ENCODE results near the gene GDF3.
"Not testable (repeated sequence)": the region's sequence is repeated elsewhere in the genome, so short reads cannot be mapped to it uniquely, and the experiment has no call there.

The GDF3 gene

DNA sequence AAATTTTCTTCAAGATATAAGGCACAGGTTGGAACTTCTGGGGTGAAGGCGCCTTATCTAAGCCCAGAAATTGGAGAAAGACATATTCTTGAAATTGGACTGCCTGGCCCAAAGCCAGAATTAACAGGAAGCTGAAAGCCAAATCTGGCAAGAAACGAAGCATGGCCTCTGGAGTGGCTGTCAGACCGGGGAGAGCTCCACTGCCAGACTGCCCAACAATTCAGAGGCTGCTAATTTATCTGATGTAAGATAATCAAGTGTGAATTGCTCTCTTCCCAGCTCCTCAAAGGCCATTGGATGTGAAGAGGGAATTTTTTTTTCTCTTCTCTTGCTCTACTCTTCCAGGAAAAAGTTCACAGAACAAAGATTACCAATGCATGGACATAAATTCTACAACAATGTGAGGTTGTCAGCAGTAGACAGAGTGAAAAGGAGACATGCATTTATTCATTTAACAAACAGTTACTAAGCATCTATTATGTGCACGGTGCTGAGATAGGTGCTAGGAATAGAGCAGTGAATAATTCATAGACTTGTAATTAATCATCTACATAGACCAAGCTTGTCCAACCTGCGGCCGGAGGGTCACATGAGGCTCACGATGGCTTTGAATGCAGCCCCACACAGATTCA is at the start of gene GDF3:
TSS of gene GDF3 (minus strand) at position 210 of the 632 bp plus-strand sequence. CDS start at position 163, 47 bp downstream.
- 0 out of 22 replicates have a peak within 1 kb of the TSS, but pooled peaks of 1 of the 11 experiments have one; percentile 24 for H3K9ac ChIP-seq
- H3K4me2 ChIP-seq, result peak within 1 kb of the TSS; percentile 39 to 77 (median 61)
- no peak within 1 kb of the TSS for H3K27ac ChIP-seq

DNA sequence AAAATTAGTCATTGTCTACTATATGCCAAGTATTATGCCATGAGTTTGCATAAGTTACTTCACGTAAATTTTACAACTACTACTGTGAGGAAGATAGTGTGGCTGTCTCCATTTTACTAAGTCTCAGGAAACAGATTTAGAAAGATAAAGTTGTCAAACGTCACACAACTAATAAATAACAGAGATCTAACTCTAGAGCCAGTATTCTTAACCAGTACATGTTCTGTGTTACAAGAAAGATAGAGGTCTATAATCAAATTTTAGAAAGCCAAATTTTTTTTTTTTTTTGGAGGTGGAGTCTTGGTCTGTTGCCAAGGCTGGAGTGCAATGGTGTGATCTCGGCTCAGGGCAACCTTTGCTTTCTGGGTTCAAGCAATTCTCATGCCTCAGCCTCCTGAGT is 37.4 kb upstream of the GDF3 start:
- H3K9ac ChIP-seq, result no peak overlapping the region
- no peaks in the 10 kb centered on the region for H3K27me3 ChIP-seq
- H3K9me3 ChIP-seq (replicated peaks in 1 of 11), result no peaks in the 10 kb centered on the region
- no peaks in the 10 kb centered on the region for H3K36me3 ChIP-seq
- H3K4me3 ChIP-seq, result no peak overlapping the region
- no peak for TF ChIP-seq Cebpa-rat (IDR thresholded peaks at IDR 0.05)
- H3K4me1 ChIP-seq, result no peaks in the 10 kb centered on the region
- H4K20me1 ChIP-seq, result no peaks in the 10 kb centered on the region
- H3K4me2 ChIP-seq, result no peak overlapping the region
- no peak overlapping the region for H3K27ac ChIP-seq

More for the DNA sequence above, at the start of gene GDF3:
- H4K20me1 ChIP-seq, result no peaks in the 10 kb centered on the region
- H3K4me3 ChIP-seq, result peak within 1 kb of the TSS in 2 of 10 experiments; percentile 10 to 12; a peak in 3 of 20 replicates
- H3K4me1 ChIP-seq, result peaks cover 15 to 30% (median 19%) of the 10 kb centered on the region in 10 experiments
- no peak for TF ChIP-seq Cebpa-rat (IDR thresholded peaks at IDR 0.05)
- no peaks in the 10 kb centered on the region for H3K36me3 ChIP-seq
- no peaks in the 10 kb centered on the region for H3K9me3 ChIP-seq (replicated peaks in 1 of 11)
- H3K27me3 ChIP-seq, result no peaks in the 10 kb centered on the region

DNA sequence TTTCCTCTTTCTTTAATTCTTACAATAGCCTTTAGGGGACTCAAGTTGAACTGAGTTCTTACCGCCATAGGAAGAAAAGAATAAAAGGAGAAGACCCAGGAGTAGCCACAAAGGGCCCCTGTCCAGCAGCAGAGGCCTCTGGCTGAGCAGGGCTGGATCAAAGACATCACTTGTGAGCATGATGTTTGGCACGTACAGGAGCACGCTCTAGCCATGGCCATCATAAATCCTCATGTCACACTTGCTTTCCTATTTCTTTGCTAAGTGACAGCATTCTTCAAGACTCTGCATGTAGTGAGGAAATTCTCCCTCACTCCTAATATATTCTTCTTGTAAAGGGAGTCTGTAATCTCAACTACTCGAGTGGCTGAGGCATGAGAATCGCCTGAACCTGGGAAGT is 35.9 kb upstream of the GDF3 start:
- Histone ChIP-seq H4K20me1 (no peaks in the 10 kb centered on the region), H3K4me3 (no peak overlapping the region), H3K36me3 (no peaks in the 10 kb centered on the region), H3K27me3 (no peaks in the 10 kb centered on the region), H3K4me1 (no peaks in the 10 kb centered on the region), H3K27ac (no peak overlapping the region), H3K9ac (no peak overlapping the region), H3K4me2 (no peak overlapping the region), H3K9me3 (replicated peaks in 1 of 11) (no peaks in the 10 kb centered on the region)
- no peak for TF ChIP-seq Cebpa-rat (IDR thresholded peaks at IDR 0.05)

- not testable (repeated sequence) for H3K4me1 ChIP-seq; H3K9ac ChIP-seq; H3K27me3 ChIP-seq; H3K9me3 ChIP-seq (replicated peaks in 1 of 11); H3K4me3 ChIP-seq; H4K20me1 ChIP-seq; H3K36me3 ChIP-seq; H3K4me2 ChIP-seq; H3K27ac ChIP-seq
These were observed 35.4 kb upstream of the GDF3 start for GRCh38 chr12:7730984-7731383.

GRCh38 chr12:7729746-7730145 is 34.2 kb upstream of the GDF3 start:
- no peaks in the 10 kb centered on the region for H3K4me1 ChIP-seq
- H3K27ac ChIP-seq, result no peak overlapping the region
- H3K36me3 ChIP-seq, result no peaks in the 10 kb centered on the region
- no peak overlapping the region for H3K9ac ChIP-seq
- H3K9me3 ChIP-seq (replicated peaks in 1 of 11), result no peaks in the 10 kb centered on the region
- no peaks in the 10 kb centered on the region for H4K20me1 ChIP-seq
- H3K4me2 ChIP-seq, result no peak overlapping the region
- TF ChIP-seq Cebpa-rat (IDR thresholded peaks at IDR 0.05), result no peak
- H3K4me3 ChIP-seq, result no peak overlapping the region
- H3K27me3 ChIP-seq, result no peaks in the 10 kb centered on the region

DNA sequence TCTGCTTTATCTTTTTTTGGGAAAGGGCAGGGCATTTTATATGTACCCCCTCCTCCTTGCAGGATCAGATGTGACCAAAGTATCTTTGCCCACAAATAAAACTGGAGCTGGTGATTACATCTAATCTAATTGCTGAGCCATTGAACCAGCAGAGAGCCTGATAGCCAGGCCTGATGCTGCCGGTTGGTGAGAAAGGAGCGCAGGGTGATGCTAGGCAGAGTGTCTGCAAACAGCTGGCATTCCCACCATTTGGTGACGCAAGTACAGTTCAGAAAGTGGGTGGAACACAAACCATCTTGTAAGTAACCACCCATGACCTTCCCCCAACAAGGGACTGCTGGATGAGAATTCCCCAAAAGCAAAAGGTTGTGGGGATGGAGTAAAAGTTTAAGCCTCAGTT is 28.4 kb upstream of the GDF3 start:
- TF ChIP-seq Cebpa-rat (IDR thresholded peaks at IDR 0.05), result no peak
- Histone ChIP-seq H3K9ac (no peak overlapping the region), H3K27ac (no peak overlapping the region), H3K36me3 (no peaks in the 10 kb centered on the region), H4K20me1 (no peaks in the 10 kb centered on the region), H3K4me1 (peaks cover 0 to 7% (median 4%) of the 10 kb centered on the region in 10 experiments; a peak in 12 of 20 replicates), H3K9me3 (replicated peaks in 1 of 11) (no peaks in the 10 kb centered on the region), H3K4me3 (no peak overlapping the region), H3K27me3 (no peaks in the 10 kb centered on the region), H3K4me2 (no peak overlapping the region)

GRCh38 chr12:7719946-7720730 is 24.6 kb upstream of the GDF3 start:
- Histone ChIP-seq H3K36me3 (no peaks in the 10 kb centered on the region), H3K9me3 (replicated peaks in 1 of 11) (no peaks in the 10 kb centered on the region), H3K27ac (no peak overlapping the region), H3K4me2 (no peak overlapping the region), H4K20me1 (no peaks in the 10 kb centered on the region), H3K27me3 (no peaks in the 10 kb centered on the region), H3K4me1 (peaks cover 0 to 17% (median 14%) of the 10 kb centered on the region in 10 experiments; a peak in 14 of 20 replicates), H3K9ac (no peak overlapping the region), H3K4me3 (no peak overlapping the region)
- no peak for TF ChIP-seq Cebpa-rat (IDR thresholded peaks at IDR 0.05)

DNA sequence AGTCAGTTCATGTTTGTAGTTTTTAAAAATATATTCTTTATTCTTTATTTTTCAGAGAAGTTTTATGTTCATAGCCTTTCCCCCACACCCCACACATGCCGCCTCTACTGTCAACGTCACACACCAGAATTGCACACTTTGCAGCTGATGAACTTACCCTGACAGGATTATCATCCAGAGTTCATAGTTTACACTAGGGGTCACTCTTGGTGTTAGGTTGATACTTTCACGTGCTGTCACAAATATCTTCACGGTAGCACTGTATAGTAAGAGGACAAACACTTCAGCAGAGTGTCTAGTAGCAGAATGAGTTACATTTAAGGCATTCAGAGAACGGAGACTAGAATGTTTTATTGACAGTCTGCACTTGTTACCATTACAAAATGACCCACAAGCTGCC is 20.8 kb upstream of the GDF3 start:
- Histone ChIP-seq H4K20me1 (no peaks in the 10 kb centered on the region), H3K27ac (no peak overlapping the region), H3K9me3 (replicated peaks in 1 of 11) (peaks cover 0 to 6% (median 0%) of the 10 kb centered on the region in 11 experiments; a peak in 3 of 22 replicates), H3K9ac (no peak overlapping the region), H3K27me3 (no peaks in the 10 kb centered on the region), H3K36me3 (no peaks in the 10 kb centered on the region), H3K4me2 (no peak overlapping the region), H3K4me1 (peaks cover 0 to 17% (median 14%) of the 10 kb centered on the region in 10 experiments; a peak in 14 of 20 replicates), H3K4me3 (no peak overlapping the region)
- TF ChIP-seq Cebpa-rat (IDR thresholded peaks at IDR 0.05), result no peak

DNA sequence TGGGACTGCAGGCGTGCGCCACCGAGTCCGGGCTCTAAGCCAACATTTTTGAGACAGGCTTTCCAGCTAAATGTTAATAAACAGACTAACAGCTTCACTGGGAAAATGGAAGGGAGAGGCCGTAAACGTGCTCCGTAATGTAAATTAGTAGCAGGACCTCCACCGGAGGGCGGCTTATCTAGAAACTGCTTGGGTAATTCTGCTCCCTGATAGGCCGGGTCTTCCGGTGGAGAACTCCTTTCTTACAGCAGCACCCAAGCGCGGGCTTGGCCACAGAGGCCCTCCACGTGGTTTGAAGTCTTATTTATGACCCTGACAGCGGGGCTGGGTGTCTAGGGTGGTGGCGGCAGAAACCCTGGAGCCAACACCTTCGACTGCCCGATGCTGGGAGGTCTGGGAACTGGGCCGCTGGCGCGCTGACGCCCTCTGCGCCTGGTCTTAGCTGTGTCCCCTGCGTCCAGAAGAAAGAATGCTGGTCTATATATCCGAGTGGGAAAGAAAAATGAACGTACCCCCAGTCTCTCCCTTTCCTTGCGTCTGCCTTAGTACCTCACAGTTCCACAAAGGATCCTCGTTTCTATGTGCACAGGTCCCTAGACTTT is 17.4 kb upstream of the GDF3 start:
- Histone ChIP-seq H3K9me3 (replicated peaks in 1 of 11) (peaks cover 0 to 6% (median 0%) of the 10 kb centered on the region in 11 experiments; a peak in 3 of 22 replicates), H4K20me1 (no peaks in the 10 kb centered on the region), H3K27me3 (no peaks in the 10 kb centered on the region), H3K27ac (no peak overlapping the region), H3K36me3 (no peaks in the 10 kb centered on the region), H3K4me3 (no peak overlapping the region), H3K4me1 (peaks cover 0 to 1% (median 0%) of the 10 kb centered on the region in 10 experiments; a peak in 3 of 20 replicates), H3K9ac (no peak overlapping the region), H3K4me2 (no peak overlapping the region)
- TF ChIP-seq Cebpa-rat (IDR thresholded peaks at IDR 0.05), result no peak

All from BLaER1 treated with 17β-estradiol and CSF1 and Interleukin-3, amounts not matched to agents 10 nM and 100 nM (cell line).